Measurements from ENCODE around the gene LY86. TPM values are rescaled to one million over a fixed set of nuclear protein-coding genes. Genes with fewer than 3 reads are reported as not detected.

Gene LY86
- total and polyA plus RNA-seq, 9 of the 15 experiments (the other 6 are each of a cell fraction or from before 2014, with no cell fraction given), result 0.08 to 0.20 TPM; not detected in 7

DNA sequence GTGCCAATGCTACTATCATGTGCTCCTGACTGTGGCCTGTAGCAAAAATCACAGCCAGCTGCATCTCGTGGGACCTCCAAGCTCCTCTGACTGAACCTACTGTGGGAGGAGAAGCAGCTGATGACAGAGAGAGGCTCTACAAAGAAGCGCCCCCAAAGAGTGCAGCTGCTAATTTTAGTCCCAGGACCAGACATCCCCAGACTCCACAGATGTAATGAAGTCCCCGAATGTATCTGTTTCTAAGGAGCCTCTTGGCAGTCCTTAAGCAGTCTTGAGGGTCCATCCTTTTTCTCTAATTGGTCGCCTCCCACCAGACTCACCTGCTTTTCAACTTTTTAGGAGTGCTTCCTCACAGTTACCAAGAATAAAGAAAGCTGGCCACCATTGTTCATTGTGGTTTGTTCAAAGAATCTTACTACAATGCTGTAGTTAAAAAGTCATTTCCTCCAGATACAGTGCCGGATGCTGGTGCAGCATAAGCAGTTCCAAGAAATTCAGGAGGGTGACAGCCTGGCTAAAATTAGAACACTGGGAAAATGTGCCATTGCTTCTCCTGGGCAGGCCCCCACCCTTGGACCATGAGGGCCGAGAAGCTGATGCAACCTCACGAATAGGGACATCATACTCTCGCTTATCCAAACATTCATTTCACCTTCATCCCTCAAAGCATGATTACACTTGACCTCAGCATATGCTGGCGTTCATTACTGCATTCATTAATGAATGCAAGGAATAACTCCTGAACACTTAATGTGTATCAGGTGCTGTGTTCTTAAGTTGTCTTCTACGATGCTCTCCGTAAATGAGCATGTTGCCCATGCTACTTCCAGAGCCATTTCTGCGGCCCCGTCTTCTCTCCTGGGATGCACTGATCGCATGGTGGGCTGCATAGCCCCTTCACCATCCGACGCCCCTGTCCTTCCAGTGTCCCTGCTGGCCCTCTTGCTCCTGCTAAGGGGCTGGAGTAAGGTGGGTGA lies 66.4 kb downstream of the LY86 start (continued):
- TF ChIP-seq, protein P1, sequence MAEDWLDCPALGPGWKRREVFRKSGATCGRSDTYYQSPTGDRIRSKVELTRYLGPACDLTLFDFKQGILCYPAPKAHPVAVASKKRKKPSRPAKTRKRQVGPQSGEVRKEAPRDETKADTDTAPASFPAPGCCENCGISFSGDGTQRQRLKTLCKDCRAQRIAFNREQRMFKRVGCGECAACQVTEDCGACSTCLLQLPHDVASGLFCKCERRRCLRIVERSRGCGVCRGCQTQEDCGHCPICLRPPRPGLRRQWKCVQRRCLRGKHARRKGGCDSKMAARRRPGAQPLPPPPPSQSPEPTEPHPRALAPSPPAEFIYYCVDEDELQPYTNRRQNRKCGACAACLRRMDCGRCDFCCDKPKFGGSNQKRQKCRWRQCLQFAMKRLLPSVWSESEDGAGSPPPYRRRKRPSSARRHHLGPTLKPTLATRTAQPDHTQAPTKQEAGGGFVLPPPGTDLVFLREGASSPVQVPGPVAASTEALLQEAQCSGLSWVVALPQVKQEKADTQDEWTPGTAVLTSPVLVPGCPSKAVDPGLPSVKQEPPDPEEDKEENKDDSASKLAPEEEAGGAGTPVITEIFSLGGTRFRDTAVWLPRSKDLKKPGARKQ (CRISPR knock-in tag; IDR thresholded peaks at IDR 0.05), result peak; percentile 96
- TF ChIP-seq BHLHE40 (IDR thresholded peaks at IDR 0.05; ENCODE audit: low read length) (0 out of 2 replicates have a peak, but pooled peaks have one; percentile 51), SOX6 (IDR thresholded peaks at IDR 0.05) (peak; percentile 93), ZNF583 (CRISPR knock-in tag; IDR thresholded peaks at IDR 0.05) (peak; percentile 85; the same call in 1 of the 2 replicates), HDAC8 (tag; IDR thresholded peaks at IDR 0.05) (peak; percentile 92), CEBPG (CRISPR knock-in tag; IDR thresholded peaks at IDR 0.05) (peak; percentile 99), CEBPG (tag; conservative IDR thresholded peaks at IDR 0.05 in 1 of 2, IDR thresholded peaks at IDR 0.05 in 1 of 2) (peak; percentile 92 to 99), ATF1 (CRISPR knock-in tag; IDR thresholded peaks at IDR 0.05) (no peak), ATF1 (tag; IDR thresholded peaks at IDR 0.05) (peak; percentile 52; the same call in 1 of the 2 replicates), POLR2A (conservative IDR thresholded peaks at IDR 0.05) (no peak), NR2C1 (IDR thresholded peaks at IDR 0.05) (peak; percentile 24; the same call in 1 of the 2 replicates), NR2C1 (tag; IDR thresholded peaks at IDR 0.05) (peak; percentile 83), MECOM (CRISPR knock-in tag; IDR thresholded peaks at IDR 0.05) (peak; percentile 86), ZNF584 (CRISPR knock-in tag; IDR thresholded peaks at IDR 0.05; ENCODE audit: low read depth) (peak; percentile 97), GABPA (tag; conservative IDR thresholded peaks at IDR 0.05; ENCODE audit: low read depth) (peak; percentile 65), CXXC5 (CRISPR knock-in tag; IDR thresholded peaks at IDR 0.05) (peak; percentile 81)
- TF ChIP-seq, protein P2, sequence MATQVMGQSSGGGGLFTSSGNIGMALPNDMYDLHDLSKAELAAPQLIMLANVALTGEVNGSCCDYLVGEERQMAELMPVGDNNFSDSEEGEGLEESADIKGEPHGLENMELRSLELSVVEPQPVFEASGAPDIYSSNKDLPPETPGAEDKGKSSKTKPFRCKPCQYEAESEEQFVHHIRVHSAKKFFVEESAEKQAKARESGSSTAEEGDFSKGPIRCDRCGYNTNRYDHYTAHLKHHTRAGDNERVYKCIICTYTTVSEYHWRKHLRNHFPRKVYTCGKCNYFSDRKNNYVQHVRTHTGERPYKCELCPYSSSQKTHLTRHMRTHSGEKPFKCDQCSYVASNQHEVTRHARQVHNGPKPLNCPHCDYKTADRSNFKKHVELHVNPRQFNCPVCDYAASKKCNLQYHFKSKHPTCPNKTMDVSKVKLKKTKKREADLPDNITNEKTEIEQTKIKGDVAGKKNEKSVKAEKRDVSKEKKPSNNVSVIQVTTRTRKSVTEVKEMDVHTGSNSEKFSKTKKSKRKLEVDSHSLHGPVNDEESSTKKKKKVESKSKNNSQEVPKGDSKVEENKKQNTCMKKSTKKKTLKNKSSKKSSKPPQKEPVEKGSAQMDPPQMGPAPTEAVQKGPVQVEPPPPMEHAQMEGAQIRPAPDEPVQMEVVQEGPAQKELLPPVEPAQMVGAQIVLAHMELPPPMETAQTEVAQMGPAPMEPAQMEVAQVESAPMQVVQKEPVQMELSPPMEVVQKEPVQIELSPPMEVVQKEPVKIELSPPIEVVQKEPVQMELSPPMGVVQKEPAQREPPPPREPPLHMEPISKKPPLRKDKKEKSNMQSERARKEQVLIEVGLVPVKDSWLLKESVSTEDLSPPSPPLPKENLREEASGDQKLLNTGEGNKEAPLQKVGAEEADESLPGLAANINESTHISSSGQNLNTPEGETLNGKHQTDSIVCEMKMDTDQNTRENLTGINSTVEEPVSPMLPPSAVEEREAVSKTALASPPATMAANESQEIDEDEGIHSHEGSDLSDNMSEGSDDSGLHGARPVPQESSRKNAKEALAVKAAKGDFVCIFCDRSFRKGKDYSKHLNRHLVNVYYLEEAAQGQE (IDR thresholded peaks at IDR 0.05; ENCODE audit: borderline replicate concordance), result no peak
- TF ChIP-seq, protein P2 (CRISPR knock-in tag; IDR thresholded peaks at IDR 0.05; ENCODE audit: low read depth), result 0 out of 2 replicates have a peak, but pooled peaks have one; percentile 36
